Stomach (tissue), 4 donors: ENCODE results near the gene BCAS3.

Experiments
- CTCF ChIP-seq, 7 experiments: fragments of 450-650 bp in 4 of 7; fragments of 200-600 bp in 3 of 7; sonication (generic) in 3 of 7; IDR thresholded peaks; one replicate each; pipeline ENCODE4 v1.5.1; 2016 to 2019; ENCODE audit warnings: antibody characterized with exemption in 7 of 7, control low read depth in 2 of 7, mild to moderate bottlenecking in 1 of 7
- EP300 ChIP-seq: sonication (generic); formaldehyde crosslinking; IDR thresholded peaks from one replicate; pipeline ENCODE4 v1.6.1; 2017; ENCODE audit warnings: antibody characterized with exemption
- POLR2A ChIP-seq, 4 donors: fragments of 450-650 bp; IDR thresholded peaks; one replicate each; pipeline ENCODE4 v1.6.1; 2016; ENCODE audit warnings: antibody characterized with exemption in 4 of 4, control low read depth in 2 of 4, mild to moderate bottlenecking in 1 of 4, moderate library complexity in 1 of 4
- POLR2AphosphoS5 ChIP-seq, 3 donors: sonication (generic); formaldehyde crosslinking; IDR thresholded peaks; one replicate each; pipeline ENCODE4 v1.6.1; 2016; ENCODE audit warnings: antibody characterized with exemption in 3 of 3

GRCh38 chr17:61225178-61225882 lies 547.7 kb downstream of the BCAS3 start:
- TF ChIP-seq POLR2AphosphoS5 (IDR thresholded peaks at IDR 0.05) (no peak), CTCF (IDR thresholded peaks at IDR 0.05) (no peak), POLR2A (IDR thresholded peaks at IDR 0.05) (no peak), EP300 (no peak)
